Liver (tissue), 9 donors: ENCODE results near the gene MAN2B1. TPM values are rescaled to one million over a fixed set of nuclear protein-coding genes. Genes with fewer than 3 reads are reported as not detected.
"Not testable (repeated sequence)": the region's sequence is repeated elsewhere in the genome, so short reads cannot be mapped to it uniquely, and the experiment has no call there.

ENCODE experiments used
- DNase-seq: peaks from one replicate; pipeline ENCODE4 v3.0.0-alpha.2; 2017; ENCODE audit warnings: low spot score
- H3K27ac ChIP-seq, 2 donors: one replicate each; pipeline ENCODE4 v1.7.0; 2013; ENCODE audit warnings: inconsistent platforms in 2 of 2, low read length in 2 of 2, control low read depth in 1 of 2, low read depth in 1 of 2, mild to moderate bottlenecking in 1 of 2
- H3K27me3 ChIP-seq, 4 donors: one replicate each; pipeline versions ENCODE4 v1.6.1 to v1.7.0; 2013; ENCODE audit warnings: low read length in 3 of 4, inconsistent platforms in 1 of 4, mild to moderate bottlenecking in 1 of 4, moderate library complexity in 1 of 4; ENCODE audit not compliant: control insufficient read depth in 4 of 4, insufficient read depth in 4 of 4
- H3K36me3 ChIP-seq, 4 donors: one replicate each; pipeline versions ENCODE4 v1.6.1 to v1.7.0; 2013; ENCODE audit warnings: low read length in 3 of 4, mild to moderate bottlenecking in 3 of 4, low read depth in 1 of 4, moderate library complexity in 1 of 4; ENCODE audit not compliant: control insufficient read depth in 4 of 4, insufficient read depth in 3 of 4
- H3K4me1 ChIP-seq, 4 donors: one replicate each; pipeline versions ENCODE4 v1.6.1 to v1.7.0; 2013; ENCODE audit warnings: low read length in 3 of 4, mild to moderate bottlenecking in 3 of 4, moderate library complexity in 1 of 4; ENCODE audit not compliant: control insufficient read depth in 4 of 4, insufficient read depth in 4 of 4
- H3K4me3 ChIP-seq, 3 donors: one replicate each; pipeline versions ENCODE4 v1.6.1 to v1.7.0; 2013; ENCODE audit warnings: low read length in 3 of 3, control low read depth in 1 of 3, low read depth in 1 of 3, mild to moderate bottlenecking in 1 of 3
- H3K9ac ChIP-seq, 2 donors: one replicate each; pipeline ENCODE4 v1.7.0; 2013; ENCODE audit warnings: low read length in 2 of 2, mild to moderate bottlenecking in 2 of 2, moderate library complexity in 2 of 2, control low read depth in 1 of 2, low read depth in 1 of 2
- H3K9me3 ChIP-seq, 4 donors: one replicate each; pipeline versions ENCODE4 v1.6.1 to v1.7.0; 2013; ENCODE audit warnings: low read length in 3 of 4; ENCODE audit not compliant: control insufficient read depth in 4 of 4
- EGR1 ChIP-seq, 2 donors: IDR thresholded peaks; 2 replicates each; pipeline ENCODE4 v1.6.1; 2016 to 2018; ENCODE audit warnings: antibody characterized with exemption in 2 of 2, low read depth in 2 of 2
- FOXA1 ChIP-seq: IDR thresholded peaks from 2 replicates; pipeline ENCODE4 v1.6.1; 2016; ENCODE audit warnings: antibody characterized with exemption
- FOXA2 ChIP-seq: IDR thresholded peaks from 2 replicates; pipeline ENCODE4 v1.6.1; 2016; ENCODE audit warnings: antibody characterized with exemption
- GABPA ChIP-seq, 2 donors: IDR thresholded peaks in 1 of 2; conservative IDR thresholded peaks in 1 of 2; 2 replicates each; pipeline ENCODE4 v1.6.1; 2016; ENCODE audit warnings: antibody characterized with exemption in 2 of 2, mild to moderate bottlenecking in 1 of 2, moderate library complexity in 1 of 2
- HNF4A ChIP-seq, 2 donors: conservative IDR thresholded peaks; 2 replicates each; pipeline ENCODE4 v1.6.1; 2016; ENCODE audit warnings: antibody characterized with exemption in 2 of 2, mild to moderate bottlenecking in 2 of 2
- HNF4G ChIP-seq: IDR thresholded peaks from 2 replicates; pipeline ENCODE4 v1.6.1; 2016; ENCODE audit warnings: antibody characterized with exemption
- JUND ChIP-seq, 2 donors: IDR thresholded peaks; 2 replicates each; pipeline ENCODE4 v1.6.1; 2016; ENCODE audit warnings: antibody characterized with exemption in 2 of 2
- MAX ChIP-seq: IDR thresholded peaks from 2 replicates; pipeline ENCODE4 v1.6.1; 2016; ENCODE audit warnings: antibody characterized with exemption
- NR2F2 ChIP-seq: IDR thresholded peaks from 2 replicates; pipeline ENCODE4 v1.6.1; 2016; ENCODE audit warnings: antibody characterized with exemption
- RAD21 ChIP-seq, 2 donors: IDR thresholded peaks; 2 replicates each; pipeline ENCODE4 v1.6.1; 2016; ENCODE audit warnings: antibody characterized with exemption in 2 of 2, mild to moderate bottlenecking in 2 of 2
- REST ChIP-seq: IDR thresholded peaks from 2 replicates; pipeline ENCODE4 v1.6.1; 2016; ENCODE audit warnings: antibody characterized with exemption, mild to moderate bottlenecking
- RXRA ChIP-seq, 2 donors: IDR thresholded peaks; 2 replicates each; pipeline ENCODE4 v1.6.1; 2017 to 2018; ENCODE audit warnings: antibody characterized with exemption in 2 of 2, mild to moderate bottlenecking in 1 of 2
- SP1 ChIP-seq: IDR thresholded peaks from 2 replicates; pipeline ENCODE4 v1.6.1; 2018; ENCODE audit warnings: antibody characterized with exemption, mild to moderate bottlenecking
- TAF1 ChIP-seq: conservative IDR thresholded peaks from 2 replicates; pipeline ENCODE4 v1.6.1; 2016; ENCODE audit warnings: antibody characterized with exemption, mild to moderate bottlenecking
- YY1 ChIP-seq: IDR thresholded peaks from 2 replicates; pipeline ENCODE4 v1.6.1; 2016; ENCODE audit warnings: antibody characterized with exemption, mild to moderate bottlenecking
- WGBS: extraction: QIAGEN DNeasy Blood & Tissue Kit; methylation state at CpG from one replicate; pipeline ENCODE4 v1.1.7; 2013; 5-methylcytosine and 5-hydroxymethylcytosine counted together
- polyA plus RNA-seq, 2 donors: library from polyadenylated mRNA; stranded (reverse) in 1 of 2; unstranded in 1 of 2; fragments of 200-250 nt in 1 of 2; fragments of >200 nt in 1 of 2; fragmentation: Nextera tagmentation in 1 of 2; extraction: Ambion mirVana in 1 of 2; gene quantifications; one replicate each; pipeline versions ENCODE4 v1.2.1 to v1.2.3, GENCODE V29; 2013 to 2015
- total RNA-seq, 2 donors: library from RNA; depleted of rRNA; stranded (reverse); fragments of >200 nt; gene quantifications; one replicate each; pipeline ENCODE4 v1.2.3, GENCODE V29; 2014
- donor health status: healthy.
- donor health status: healthy.
- donor health status: healthy.
- donor health status: healthy.
- donor health status: healthy.

Gene MAN2B1
- total and polyA plus RNA-seq, 4 donors = 23.5 to 42.9 (median 35.1) TPM

- TF ChIP-seq RAD21 (IDR thresholded peaks at IDR 0.05) = peak in 1 of 2 donors; percentile 17
Measured at GRCh38 chr19:12681074-12681987, 14.8 kb upstream of the MAN2B1 start, which contains the start of gene DHPS (continued).

- TF ChIP-seq REST = no peak
- TF ChIP-seq HNF4A (conservative IDR thresholded peaks at IDR 0.05) = peak in 1 of 2 donors; percentile 21
- 91% methylated on average over 9 of the region's 9 CpGs for WGBS
- H3K9ac ChIP-seq = no peak overlapping the region
- H3K9me3 ChIP-seq = no peaks in the 10 kb centered on the region
- peaks cover 14 to 31% (median 22%) of the 10 kb centered on the region in 4 donors for H3K36me3 ChIP-seq
- no peaks in the 10 kb centered on the region for H3K27me3 ChIP-seq
- peaks cover 4 to 27% (median 21%) of the 10 kb centered on the region in 4 donors for H3K4me1 ChIP-seq
- H3K4me3 ChIP-seq = no peak overlapping the region
- H3K27ac ChIP-seq = no peak overlapping the region
- no peak for DNase-seq
Measured at GRCh38 chr19:12680034-12680433, 13.5 kb upstream of the MAN2B1 start.

GRCh38 chr19:12678039-12678438 lies 11.5 kb upstream of the MAN2B1 start:
- Histone ChIP-seq H3K36me3 (peaks cover 16 to 40% (median 28%) of the 10 kb centered on the region in 4 donors), H3K27ac (peak overlapping the region; percentile 17 to 50), H3K4me1 (peaks cover 4 to 27% (median 21%) of the 10 kb centered on the region in 4 donors)
- WGBS = 53% methylated on average over 5 of the region's 5 CpGs
- TF ChIP-seq YY1 (peak; percentile 46), SP1 (peak; percentile 73), RXRA (IDR thresholded peaks at IDR 0.05) (peak; percentile 62 to 65), HNF4G (peak; percentile 82), HNF4A (conservative IDR thresholded peaks at IDR 0.05) (peak; percentile 95 to 96), GABPA (IDR thresholded peaks at IDR 0.05 in 1 of 2, conservative IDR thresholded peaks at IDR 0.05 in 1 of 2) (peak in 1 of 2 donors; percentile 74)
- H3K9ac ChIP-seq, H3K4me3 ChIP-seq, DNase-seq, H3K27me3 ChIP-seq, H3K9me3 ChIP-seq: not testable (repeated sequence)

GRCh38 chr19:12676928-12677327 lies 10.4 kb upstream of the MAN2B1 start:
- Histone ChIP-seq H3K4me1 (peaks cover 2 to 27% (median 20%) of the 10 kb centered on the region in 4 donors), H3K4me3 (no peak overlapping the region), H3K27ac (no peak overlapping the region), H3K9me3 (no peaks in the 10 kb centered on the region), H3K36me3 (peaks cover 16 to 46% (median 28%) of the 10 kb centered on the region in 4 donors), H3K27me3 (no peaks in the 10 kb centered on the region), H3K9ac (no peak overlapping the region)
- no peak for DNase-seq
- WGBS = 95% methylated on average over 12 of the region's 12 CpGs
- no peak for TF ChIP-seq FOXA1
- no peak for TF ChIP-seq FOXA2
- TF ChIP-seq TAF1 = no peak
- no peak for TF ChIP-seq NR2F2
- no peak for TF ChIP-seq REST
- no peak for TF ChIP-seq HNF4G
- TF ChIP-seq MAX = no peak
- TF ChIP-seq JUND (IDR thresholded peaks at IDR 0.05) = no peak
- no peak for TF ChIP-seq YY1
- no peak for TF ChIP-seq SP1
- TF ChIP-seq EGR1 (IDR thresholded peaks at IDR 0.05; ENCODE audit: low read depth in 2 of 2) = no peak
- TF ChIP-seq RAD21 (IDR thresholded peaks at IDR 0.05) = no peak
